ENCODE results near the gene BRIP1. TPM values are rescaled to one million over a fixed set of nuclear protein-coding genes. Genes with fewer than 3 reads are reported as not detected.

The BRIP1 gene
- polyA plus RNA-seq, 1 of the 3 experiments (the other 2 are of a cell fraction): 2.0 TPM

GRCh38 chr17:61849674-61850073 is 13.7 kb downstream of the BRIP1 start:
- ChIA-PET POLR2A (no interaction called here), CTCF (interaction anchor here (0.9 to 1.1 kb wide), 3 partner anchors 13 to 273 kb away, joined by 3 to 4 read pairs (median 4); no protein-coding TSS in a partner anchor)
- Histone ChIP-seq H3K9ac (no peak overlapping the region), H3K4me3 (ENCODE audit: low read depth in 2 of 2, low read length in 1 of 2) (no peak overlapping the region), H3K27me3 (ENCODE audit: insufficient read depth) (no peaks in the 10 kb centered on the region), H3F3A (replicated peaks; ENCODE audit: insufficient read depth) (no peaks in the 10 kb centered on the region), H4K20me1 (ENCODE audit: insufficient read depth) (no peaks in the 10 kb centered on the region), H3K9me2 (no peaks in the 10 kb centered on the region), H3K4me2 (no peak overlapping the region), H3K27ac (ENCODE audit: low read depth in 2 of 2, low read length in 1 of 2) (no peak overlapping the region), H2AFZ (ENCODE audit: low read depth) (no peak overlapping the region), H3K79me2 (ENCODE audit: insufficient read depth) (peaks cover 49% of the 10 kb centered on the region; the same call in 1 of the 2 replicates), H3K36me3 (replicated peaks in 1 of 2; ENCODE audit: control insufficient read depth in 1 of 2, insufficient read depth in 2 of 2, low read length in 1 of 2) (peaks cover 25 to 47% of the 10 kb centered on the region in 2 experiments), H3K4me1 (ENCODE audit: control insufficient read depth in 1 of 2, insufficient read depth in 2 of 2, low read depth in 1 of 2, low read length in 1 of 2) (no peaks in the 10 kb centered on the region), H3K9me3 (no peaks in the 10 kb centered on the region)
- TF ChIP-seq MXI1 (IDR thresholded peaks at IDR 0.05; ENCODE audit: low read depth, low read length) (no peak), RFX5 (IDR thresholded peaks at IDR 0.05; ENCODE audit: low read length) (no peak), TCF12 (IDR thresholded peaks at IDR 0.05) (no peak), POLR2AphosphoS5 (IDR thresholded peaks at IDR 0.05; ENCODE audit: low read depth, low read length) (no peak), EP300 (IDR thresholded peaks at IDR 0.05; ENCODE audit: borderline replicate concordance in 1 of 2, low read depth in 1 of 2, low read length in 1 of 2) (no peak), USF2 (IDR thresholded peaks at IDR 0.05; ENCODE audit: borderline replicate concordance, low read depth, low read length) (no peak), GABPA (IDR thresholded peaks at IDR 0.05; ENCODE audit: low read depth) (no peak)
- no peak for DNase-seq

- ChIA-PET CTCF (interaction anchor here (0.9 to 1.1 kb wide), 2 partner anchors 12 to 260 kb away, joined by 4 read pairs; no protein-coding TSS in a partner anchor), POLR2A (no interaction called here)
- Histone ChIP-seq H3F3A (replicated peaks; ENCODE audit: insufficient read depth) (no peaks in the 10 kb centered on the region), H3K9ac (no peak overlapping the region), H3K4me2 (no peak overlapping the region), H3K27ac (ENCODE audit: low read depth in 2 of 2, low read length in 1 of 2) (no peak overlapping the region), H3K9me3 (no peaks in the 10 kb centered on the region), H3K9me2 (no peaks in the 10 kb centered on the region), H4K20me1 (ENCODE audit: insufficient read depth) (no peaks in the 10 kb centered on the region), H2AFZ (ENCODE audit: low read depth) (peak overlapping the region; percentile 33; the same call in 1 of the 2 replicates), H3K4me3 (ENCODE audit: low read depth in 2 of 2, low read length in 1 of 2) (no peak overlapping the region), H3K36me3 (replicated peaks in 1 of 2; ENCODE audit: control insufficient read depth in 1 of 2, insufficient read depth in 2 of 2, low read length in 1 of 2) (peaks cover 25 to 46% of the 10 kb centered on the region in 2 experiments), H3K27me3 (ENCODE audit: insufficient read depth) (no peaks in the 10 kb centered on the region), H3K4me1 (ENCODE audit: control insufficient read depth in 1 of 2, insufficient read depth in 2 of 2, low read depth in 1 of 2, low read length in 1 of 2) (no peaks in the 10 kb centered on the region), H3K79me2 (ENCODE audit: insufficient read depth) (peaks cover 41% of the 10 kb centered on the region; the same call in 1 of the 2 replicates)
- 93% methylated on average over 2 of the region's 2 CpGs for WGBS (ENCODE audit: low lambda C conversion rate)
- no peak for TF ChIP-seq CHD2 (IDR thresholded peaks at IDR 0.05; ENCODE audit: low read length, partially characterized antibody)
- TF ChIP-seq YY1 (IDR thresholded peaks at IDR 0.05; ENCODE audit: low read depth): no peak
- no peak for TF ChIP-seq PBX3 (IDR thresholded peaks at IDR 0.05)
- TF ChIP-seq GATA2 (CRISPR knock-in tag; IDR thresholded peaks at IDR 0.05): no peak
- TF ChIP-seq RCOR1 (IDR thresholded peaks at IDR 0.05; ENCODE audit: low read length): no peak
- TF ChIP-seq TCF12 (IDR thresholded peaks at IDR 0.05): no peak
- TF ChIP-seq EP300 (IDR thresholded peaks at IDR 0.05; ENCODE audit: borderline replicate concordance in 1 of 2, low read depth in 1 of 2, low read length in 1 of 2): no peak
- TF ChIP-seq CTCF (IDR thresholded peaks at IDR 0.05): no peak
- TF ChIP-seq JUND (IDR thresholded peaks at IDR 0.05): no peak
- no peak for TF ChIP-seq REST (IDR thresholded peaks at IDR 0.05; ENCODE audit: low read depth, low read length)
- no peak for TF ChIP-seq SIN3A (IDR thresholded peaks at IDR 0.05; ENCODE audit: borderline replicate concordance, low read depth, low read length)
- DNase-seq: no peak
Measured at GRCh38 chr17:61848896-61849295, 14.4 kb downstream of the BRIP1 start.

Measured in SK-N-SH (cell line).